H1 (cell line): Measurements from ENCODE around the gene DHRS3. TPM values are rescaled to one million over a fixed set of nuclear protein-coding genes. Genes with fewer than 3 reads are reported as not detected.

ENCODE experiments used
- CTCF ChIA-PET: fragments of 300-600 bp; sonication (Branson Sonifier 250); formaldehyde crosslinking; loops from one replicate; lab custom pipeline; 2021; ENCODE audit not compliant: partially characterized antibody; lab: Charles Lee
- POLR2A ChIA-PET: fragments of 300-600 bp; sonication (Branson Sonifier 250); formaldehyde crosslinking; loops from one replicate; lab custom pipeline; 2021; ENCODE audit warnings: inconsistent platforms; ENCODE audit not compliant: partially characterized antibody; lab: Charles Lee
- DNase-seq, 2 experiments: peaks; one replicate each; pipeline versions ENCODE4 v3.0.0 to v3.0.0-alpha.2; 2010 to 2022; ENCODE audit warnings: low spot score in 2 of 2, low read depth in 1 of 2, mixed read lengths in 1 of 2
- FAIRE-seq: peaks from 2 replicates; lab custom pipeline; 2011; peaks lifted over from hg19 to GRCh38; lab: Jason Lieb, UNC
- H2AFZ ChIP-seq: 2 replicates; pipeline ENCODE4 v1.8.1; 2012; ENCODE audit warnings: low read length, inconsistent platforms
- H2AK5ac ChIP-seq: 2 replicates; pipeline ENCODE4 v1.6.1; 2013; ENCODE audit warnings: low read depth, low read length
- H2BK120ac ChIP-seq: replicated peaks from 2 replicates; pipeline ENCODE3; 2013; ENCODE audit warnings: low read depth, low read length, inconsistent platforms
- H2BK12ac ChIP-seq: 2 replicates; pipeline ENCODE4 v1.6.1; 2013; ENCODE audit warnings: low read depth, low read length
- H2BK15ac ChIP-seq: 2 replicates; pipeline ENCODE4 v1.6.1; 2013; ENCODE audit warnings: low read length
- H2BK20ac ChIP-seq: 2 replicates; pipeline ENCODE4 v1.6.1; 2013; ENCODE audit warnings: low read length
- H2BK5ac ChIP-seq: 2 replicates; pipeline ENCODE4 v1.6.1; 2013; ENCODE audit warnings: low read depth, low read length
- H3K14ac ChIP-seq: 2 replicates; pipeline ENCODE4 v1.6.1; 2013; ENCODE audit warnings: inconsistent platforms; ENCODE audit not compliant: insufficient read length
- H3K18ac ChIP-seq: 2 replicates; pipeline ENCODE4 v1.6.1; 2013; ENCODE audit warnings: low read length; ENCODE audit errors: extremely low read depth
- H3K23ac ChIP-seq: 2 replicates; pipeline ENCODE4 v1.6.1; 2013; ENCODE audit warnings: inconsistent platforms; ENCODE audit not compliant: insufficient read length
- H3K23me2 ChIP-seq: 2 replicates; pipeline ENCODE4 v1.6.1; 2013; ENCODE audit warnings: low read depth, low read length
- H3K27ac ChIP-seq: 2 replicates; pipeline ENCODE4 v1.6.1; 2011; ENCODE audit warnings: low read depth, low read length, inconsistent platforms
- H3K27me3 ChIP-seq, 4 experiments: replicated peaks in 1 of 4; 1 replicate in 1 of 4; 2 replicates in 3 of 4; pipeline versions ENCODE4 v1.6.1 to v1.8.1; 2011 to 2013; ENCODE audit warnings: low read length in 3 of 4, mild to moderate bottlenecking in 3 of 4, inconsistent platforms in 2 of 4, mixed read lengths in 2 of 4, moderate library complexity in 1 of 4; ENCODE audit not compliant: control insufficient read depth in 3 of 4, insufficient read depth in 3 of 4; ENCODE audit errors: extremely low read depth in 1 of 4
- H3K36me3 ChIP-seq, 4 experiments: 2 replicates each; pipeline versions ENCODE4 v1.6.1 to v1.8.1; 2011 to 2013; ENCODE audit warnings: mild to moderate bottlenecking in 4 of 4, low read length in 3 of 4, moderate library complexity in 2 of 4, control low read depth in 1 of 4, inconsistent platforms in 1 of 4; ENCODE audit not compliant: insufficient read depth in 4 of 4, control insufficient read depth in 2 of 4
- H3K4ac ChIP-seq: replicated peaks from 2 replicates; pipeline ENCODE3; 2013; ENCODE audit warnings: low read length, low read depth, mixed read lengths, inconsistent platforms; ENCODE audit not compliant: insufficient read length
- H3K4me1 ChIP-seq, 4 experiments: replicated peaks in 1 of 4; 1 replicate in 1 of 4; 2 replicates in 3 of 4; pipeline versions ENCODE4 v1.6.1 to v1.8.1; 2011 to 2013; ENCODE audit warnings: low read length in 3 of 4, inconsistent platforms in 2 of 4, mixed read lengths in 1 of 4; ENCODE audit not compliant: insufficient read depth in 4 of 4, control insufficient read depth in 3 of 4
- H3K4me2 ChIP-seq, 2 experiments: 2 replicates each; pipeline versions ENCODE4 v1.6.1 to v1.8.1; 2011 to 2013; ENCODE audit warnings: low read depth in 2 of 2, low read length in 2 of 2, control low read depth in 1 of 2, inconsistent platforms in 1 of 2, mild to moderate bottlenecking in 1 of 2; ENCODE audit not compliant: insufficient read depth in 1 of 2
- H3K4me3 ChIP-seq, 4 experiments: fragments of 200-600, 300-600 bp in 1 of 4; sonication (generic), shearing (Covaris generic), sonication (Bioruptor Twin) in 1 of 4; 2 replicates each; pipeline versions ENCODE4 v1.5.1 to v1.8.1; 2011 to 2016; ENCODE audit warnings: low read length in 4 of 4, low read depth in 3 of 4, control low read depth in 2 of 4, inconsistent platforms in 2 of 4, mild to moderate bottlenecking in 2 of 4, mixed read lengths in 1 of 4, moderate library complexity in 1 of 4; ENCODE audit not compliant: insufficient read depth in 2 of 4; ENCODE audit errors: extremely low read depth in 1 of 4
- H3K56ac ChIP-seq: replicated peaks from 2 replicates; pipeline ENCODE3; 2013; ENCODE audit warnings: low read depth, mild to moderate bottlenecking, mixed read lengths, low read length, inconsistent platforms; ENCODE audit not compliant: insufficient read length
- H3K79me1 ChIP-seq: 2 replicates; pipeline ENCODE4 v1.6.1; 2013; ENCODE audit warnings: low read depth, low read length, control low read depth
- H3K79me2 ChIP-seq, 2 experiments: 2 replicates each; pipeline versions ENCODE4 v1.6.1 to v1.8.1; 2012 to 2013; ENCODE audit warnings: low read length in 2 of 2, mild to moderate bottlenecking in 2 of 2, inconsistent platforms in 1 of 2; ENCODE audit not compliant: insufficient read depth in 2 of 2, control insufficient read depth in 1 of 2
- H3K9ac ChIP-seq, 4 experiments: replicated peaks in 1 of 4; 1 replicate in 1 of 4; 2 replicates in 3 of 4; pipeline versions ENCODE4 v1.6.1 to v1.8.1; 2011 to 2013; ENCODE audit warnings: low read depth in 3 of 4, low read length in 3 of 4, control low read depth in 2 of 4, mild to moderate bottlenecking in 2 of 4, moderate library complexity in 2 of 4, inconsistent platforms in 1 of 4; ENCODE audit errors: extremely low read depth in 1 of 4
- H3K9me3 ChIP-seq, 2 experiments: 2 replicates each; pipeline versions ENCODE4 v1.6.1 to v1.8.1; 2012 to 2013; ENCODE audit warnings: mild to moderate bottlenecking in 2 of 2, moderate library complexity in 2 of 2, control low read depth in 1 of 2, inconsistent platforms in 1 of 2, low read depth in 1 of 2, low read length in 1 of 2, mixed read lengths in 1 of 2; ENCODE audit not compliant: insufficient read depth in 2 of 2
- H4K20me1 ChIP-seq, 2 experiments: replicated peaks in 1 of 2; 2 replicates each; pipeline versions ENCODE3 to v1.8.1; 2011 to 2013; ENCODE audit warnings: inconsistent platforms in 2 of 2, low read length in 2 of 2, mild to moderate bottlenecking in 1 of 2; ENCODE audit not compliant: insufficient read depth in 2 of 2, control insufficient read depth in 1 of 2
- H4K5ac ChIP-seq: 2 replicates; pipeline ENCODE4 v1.6.1; 2013; ENCODE audit warnings: low read length, low read depth, mixed read lengths, inconsistent platforms; ENCODE audit not compliant: insufficient read length
- H4K8ac ChIP-seq: 2 replicates; pipeline ENCODE4 v1.8.0; 2013; ENCODE audit warnings: mild to moderate bottlenecking, moderate library complexity, low read length, inconsistent platforms; ENCODE audit not compliant: insufficient read depth; ENCODE audit errors: extremely low read depth
- H4K91ac ChIP-seq: replicated peaks from 2 replicates; pipeline ENCODE3; 2013; ENCODE audit warnings: low read length, mixed read lengths, inconsistent platforms; ENCODE audit not compliant: insufficient read length
- ASH2L ChIP-seq: fragments of 200-600, 300-600 bp; sonication (generic); IDR thresholded peaks from one replicate; pipeline ENCODE4 v1.7.1; 2017; ENCODE audit warnings: low read length
- CBX5 ChIP-seq: fragments of 300-800, 300-1000 bp; sonication (generic); IDR thresholded peaks from 2 replicates; pipeline ENCODE4 v1.7.1; 2016; ENCODE audit warnings: antibody characterized with exemption, low read length, low read depth
- CTBP2 ChIP-seq: IDR thresholded peaks from 2 replicates; pipeline ENCODE4 v1.7.0; 2011; ENCODE audit warnings: borderline replicate concordance, mild to moderate bottlenecking, moderate library complexity, mixed read lengths, low read length; ENCODE audit not compliant: insufficient read depth, insufficient read length
- POU5F1 ChIP-seq: IDR thresholded peaks from 2 replicates; pipeline ENCODE4 v1.6.1; 2011; ENCODE audit warnings: low read depth, mild to moderate bottlenecking, low read length, moderate library complexity
- RAD21 ChIP-seq, 2 experiments: IDR thresholded peaks in 1 of 2; conservative IDR thresholded peaks in 1 of 2; 2 replicates each; pipeline ENCODE4 v1.6.1; 2011; ENCODE audit warnings: low read depth in 2 of 2, low read length in 2 of 2, improper control_type of control experiment in 1 of 2, inconsistent platforms in 1 of 2, mild to moderate bottlenecking in 1 of 2, moderate library complexity in 1 of 2
- RBBP5 ChIP-seq: IDR thresholded peaks from 2 replicates; pipeline ENCODE4 v1.7.1; 2012; ENCODE audit warnings: low read depth, mild to moderate bottlenecking, inconsistent platforms, low read length, moderate library complexity, borderline replicate concordance
- TAF7 ChIP-seq: optimal IDR thresholded peaks from 2 replicates; pipeline ENCODE3; 2011; ENCODE audit warnings: low read depth, mild to moderate bottlenecking, inconsistent platforms, low read length, moderate library complexity, borderline replicate concordance
- WGBS, 2 experiments: shearing (Covaris generic) in 1 of 2; methylation state at CpG; one replicate each; pipeline versions ENCODE4 v1.1.6 to v1.1.7; 2013 to 2015; ENCODE audit warnings: low lambda C conversion rate in 2 of 2, mixed read lengths in 2 of 2, inconsistent platforms in 1 of 2, low coverage in 1 of 2, missing lambda C conversion rate in 1 of 2; ENCODE audit not compliant: insufficient replicate concordance in 2 of 2, insufficient coverage in 1 of 2, insufficient read length in 1 of 2; ENCODE audit errors: extremely low coverage in 1 of 2, missing lambda C conversion rate in 1 of 2; 5-methylcytosine and 5-hydroxymethylcytosine counted together
- long read RNA-seq, 2 experiments: library from RNA in 1 of 2; library from capped mRNA in 1 of 2; stranded (forward); transcript quantifications; one replicate each; pipeline ENCODE4 v2.0.0, GENCODE V29; 2021; ENCODE audit warnings: inconsistent platforms in 1 of 2
- polyA minus RNA-seq, 3 experiments: library from RNA; depleted of rRNA, polyadenylated mRNA; stranded (reverse); fragments of >200 nt; gene quantifications; 1 replicate in 2 of 3; 2 replicates in 1 of 3; pipeline ENCODE4 v1.2.3, GENCODE V29; 2011
- polyA plus RNA-seq, 7 experiments: library from polyadenylated mRNA; depleted of rRNA in 3 of 7; stranded (reverse) in 5 of 7; unstranded in 2 of 7; fragments of >200 nt in 5 of 7; fragments of 200-250 nt in 2 of 7; gene quantifications; 1 replicate in 5 of 7; 2 replicates in 1 of 7; 4 replicates in 1 of 7; pipeline versions ENCODE4 v1.2.1 to v1.2.3, GENCODE V29; 2011 to 2013; ENCODE audit warnings: missing spikeins in 2 of 7, mixed read lengths in 2 of 7
- total RNA-seq: library from RNA; stranded (reverse); fragmentation: NEBNext Ultra II Directional; extraction: Animal tissue kit (Norgen Biotek cat#: 25700); gene quantifications from 2 replicates; pipeline ENCODE4 v1.2.1, GENCODE V29; 2021

Gene DHRS3
- total RNA-seq (32.5 and 37.8 TPM in 2 replicates), polyA plus RNA-seq (2011; rRNA removed) (36.4 and 41.9 TPM in 2 replicates), polyA minus RNA-seq (2011; rRNA and poly(A)+ RNA removed) (56.9 and 114 TPM in 2 replicates)
- polyA plus RNA-seq (2011; cell fraction: cytosol; rRNA removed) = 40.2 TPM
- 40.2 TPM for polyA plus RNA-seq (2011; cell fraction: nucleus; rRNA removed)
- 25.1 to 32.0 TPM (median 29.2 TPM) in 4 replicates for polyA plus RNA-seq (2012, experiment 1 of 2)
- polyA plus RNA-seq (2012, experiment 2 of 2) = 36.9 TPM
- polyA plus RNA-seq (2013, experiment 1 of 2) = 9.6 TPM
- 10.6 TPM for polyA plus RNA-seq (2013, experiment 2 of 2)
- polyA minus RNA-seq (2011; cell fraction: cytosol; rRNA and poly(A)+ RNA removed) = 51.7 TPM
- polyA minus RNA-seq (2011; cell fraction: nucleus; rRNA and poly(A)+ RNA removed) = 27.3 TPM
- long read RNA-seq, experiment 1, transcript DHRS3-204 (6 exons, 1,722 nt) = major isoform, 5 of 16 reads
- long read RNA-seq, experiment 1, partial matches to known transcripts = 3 of 16 reads
- long read RNA-seq, experiment 1, other reads (novel, unspliced or antisense) = 8 of 16 reads
- long read RNA-seq, experiment 2, transcript DHRS3-204 (6 exons, 1,722 nt) = major isoform, 14 of 24 reads
- long read RNA-seq, experiment 2, partial matches to known transcripts = 0 of 24 reads
- long read RNA-seq, experiment 2, other reads (novel, unspliced or antisense) = 10 of 24 reads

- Histone ChIP-seq H2BK120ac (no peak within 1 kb of the TSS), H3K27ac (peak within 1 kb of the TSS; percentile 46; the same call in 1 of the 2 replicates), H2BK12ac (peak within 1 kb of the TSS; percentile 68; the same call in 1 of the 2 replicates), H2BK20ac (peak within 1 kb of the TSS; percentile 34; the same call in 1 of the 2 replicates), H3K4ac (peak within 1 kb of the TSS; percentile 10), H3K79me2 (peaks cover 17 to 26% of the 10 kb centered on the region in 2 experiments), H3K27me3 (no peaks in the 10 kb centered on the region; a peak in 1 of 7 replicates), H3K23ac (no peak within 1 kb of the TSS), H3K18ac (peak within 1 kb of the TSS; percentile 98), H2AK5ac (no peak within 1 kb of the TSS; the same call in 1 of the 2 replicates), H3K36me3 (peaks cover 0 to 2% (median under 1%) of the 10 kb centered on the region in 4 experiments; a peak in 2 of 8 replicates), H3K4me3 (peak within 1 kb of the TSS; percentile 81 to 97 (median 90)), H3K9ac (peak within 1 kb of the TSS; percentile 55 to 74 (median 65)), H3K79me1 (peaks cover 7% of the 10 kb centered on the region), H3K4me1 (peaks cover 8 to 24% (median 14%) of the 10 kb centered on the region in 4 experiments), H3K14ac (no peak within 1 kb of the TSS), H2AFZ (no peak within 1 kb of the TSS), H2BK5ac (peak within 1 kb of the TSS; percentile 97; the same call in 1 of the 2 replicates), H3K23me2 (peaks cover 27% of the 10 kb centered on the region), H2BK15ac (0 out of 2 replicates have a peak within 1 kb of the TSS, but pooled peaks have one; percentile 81), H4K91ac (peak within 1 kb of the TSS; percentile 80), H4K20me1 (peaks cover 0 to 7% of the 10 kb centered on the region in 2 experiments), H3K9me3 (no peaks in the 10 kb centered on the region), H3K4me2 (peak within 1 kb of the TSS; percentile 62 to 97), H4K5ac (peak within 1 kb of the TSS; percentile 55), H4K8ac (peak within 1 kb of the TSS; percentile 26), H3K56ac (peak within 1 kb of the TSS; percentile 78)
- ChIA-PET CTCF (interaction anchor here (0.6 to 11.2 kb wide), 19 partner anchors 12 to 343 kb away, joined by 3 to 130 read pairs (median 5); no protein-coding TSS in a partner anchor), POLR2A (interaction anchor here (0.6 to 11.4 kb wide), 12 partner anchors 8 to 482 kb away, joined by 3 to 107 read pairs (median 4); no protein-coding TSS in a partner anchor)
- no peak for FAIRE-seq
- peak in 1 of 2 experiments; percentile 86 for DNase-seq
- 1% methylated on average over 54 of the region's 69 CpGs; no CpG with 5 or more reads in 1 of the 2 experiments for WGBS, 2 experiments
- no peak for TF ChIP-seq CBX5
- TF ChIP-seq TAF7 = no peak
- TF ChIP-seq CTBP2 = peak; percentile 94
- peak in 1 of 2 experiments; percentile 10; a peak in 1 of 4 replicates for TF ChIP-seq RAD21 (IDR thresholded peaks at IDR 0.05 in 1 of 2, conservative IDR thresholded peaks at IDR 0.05 in 1 of 2; ENCODE audit: low read depth in 2 of 2, low read length in 2 of 2)
- TF ChIP-seq ASH2L = peak; percentile 85
- no peak for TF ChIP-seq POU5F1
- peak; percentile 93 for TF ChIP-seq RBBP5
Measured at GRCh38 chr1:12617901-12618660, at the start of gene DHRS3. Gene DHRS3, minus strand, starts transcription at chr1:12618210. Its CDS starts 862 bp downstream, at chr1:12617348.
